Transverse colon (tissue), 4 donors: Measurements from ENCODE around the gene OAS2. TPM values are rescaled to one million over a fixed set of nuclear protein-coding genes. Genes with fewer than 3 reads are reported as not detected.

ENCODE experiments used
- DNase-seq: peaks from one replicate; pipeline ENCODE4 v3.0.0-alpha.2; 2019
- H3K27ac ChIP-seq, 4 donors: fragments of 200-600 bp; sonication (generic); 2 replicates each; pipeline ENCODE4 v1.5.1; 2016 to 2018; ENCODE audit warnings: inconsistent platforms in 4 of 4
- H3K27me3 ChIP-seq: fragments of 200-600 bp; sonication (generic); 2 replicates; pipeline ENCODE4 v1.5.1; 2017; ENCODE audit warnings: inconsistent platforms
- H3K36me3 ChIP-seq, 4 donors: fragments of 200-600 bp; sonication (generic); 2 replicates each; pipeline ENCODE4 v1.5.1; 2017 to 2019; ENCODE audit warnings: inconsistent platforms in 4 of 4
- H3K4me1 ChIP-seq, 4 donors: fragments of 200-600 bp; sonication (generic); 2 replicates each; pipeline ENCODE4 v1.5.1; 2017 to 2020; ENCODE audit warnings: inconsistent platforms in 4 of 4
- H3K4me3 ChIP-seq, 4 donors: fragments of 200-600 bp; sonication (generic); 1 replicate in 1 of 4; 2 replicates in 3 of 4; pipeline versions ENCODE4 v1.5.1 to v1.6.1; 2017 to 2019; ENCODE audit warnings: inconsistent platforms in 4 of 4
- H3K9me3 ChIP-seq, 2 donors: fragments of 200-600 bp; sonication (generic); 2 replicates each; pipeline ENCODE4 v1.5.1; 2017 to 2019; ENCODE audit warnings: inconsistent platforms in 2 of 2
- CTCF ChIP-seq, 5 experiments: fragments of 200-600 bp in 3 of 5; fragments of 450-650 bp in 2 of 5; sonication (generic) in 3 of 5; IDR thresholded peaks; 1 replicate in 2 of 5; 2 replicates in 3 of 5; pipeline ENCODE4 v1.5.1; 2016 to 2017; ENCODE audit warnings: antibody characterized with exemption in 5 of 5, inconsistent platforms in 3 of 5, mild to moderate bottlenecking in 2 of 5, moderate library complexity in 1 of 5
- EP300 ChIP-seq: sonication (generic); formaldehyde crosslinking; IDR thresholded peaks from one replicate; pipeline ENCODE4 v1.6.1; 2017; ENCODE audit warnings: antibody characterized with exemption, low read depth
- POLR2A ChIP-seq: fragments of 450-650 bp; IDR thresholded peaks from one replicate; pipeline ENCODE4 v1.6.1; 2016; ENCODE audit warnings: antibody characterized with exemption, mild to moderate bottlenecking, moderate library complexity
- POLR2AphosphoS5 ChIP-seq, 3 donors: sonication (generic); formaldehyde crosslinking; IDR thresholded peaks; one replicate each; pipeline ENCODE4 v1.6.1; 2016; ENCODE audit warnings: antibody characterized with exemption in 3 of 3
- WGBS, 2 donors: methylation state at CpG; one replicate each; pipeline ENCODE4 v1.1.5; 2018; ENCODE audit warnings: low coverage in 1 of 2; 5-methylcytosine and 5-hydroxymethylcytosine counted together
- in situ Hi-C, 4 donors: fragments of 200-750 bp; cut with MboI; loops; one replicate each; pipeline versions ENCODE4 v1.15.0 to v1.15.1; 2017; ENCODE audit warnings: low sequenced_read_pairs in 3 of 4, low pct_ligation_motif_present in 1 of 4, low pct_unique_long_range_greater_than_20kb in 1 of 4
- intact Hi-C: fragments of 100-400 bp; cut with DNase I; formaldehyde crosslinking; loops from one replicate; pipeline ENCODE4 v1.15.1; 2023; ENCODE audit warnings: low total_unique reads
- total RNA-seq, 4 donors: library from RNA; depleted of rRNA; stranded (reverse); fragments of >200 nt; gene quantifications; one replicate each; pipeline ENCODE4 v1.1.0, GENCODE V29; 2016

The OAS2 gene
- total RNA-seq, 4 donors from 2014 or later, result 2.0 to 5.1 (median 3.5) TPM

DNA sequence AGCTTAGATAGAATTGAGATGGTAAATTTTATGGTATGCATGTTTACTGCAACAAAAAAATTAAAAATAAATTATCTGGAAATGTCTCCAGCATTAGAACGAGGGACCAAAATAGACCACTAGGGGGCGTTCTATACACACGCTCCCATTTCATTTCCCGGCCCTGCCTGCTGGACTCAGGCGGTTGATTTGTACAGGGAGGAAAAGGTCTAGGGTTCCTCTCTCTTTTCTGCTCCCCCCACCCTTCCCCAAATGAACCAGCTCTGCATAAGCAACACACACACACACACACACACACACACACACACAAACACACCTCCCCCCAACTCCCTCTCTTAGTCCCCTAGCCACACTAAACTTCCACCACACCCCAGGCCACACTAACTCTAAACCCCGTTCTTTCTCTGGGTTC lies 70.4 kb downstream of the OAS2 start:
- in situ Hi-C loops, result loop anchor here in 3 of 4 donors (5.0 to 10.0 kb wide), 3 partner anchors 46 to 129 kb away; no protein-coding TSS in a partner anchor
- Histone ChIP-seq H3K36me3 (no peaks in the 10 kb centered on the region), H3K27me3 (peaks cover 5% of the 10 kb centered on the region), H3K27ac (no peak overlapping the region), H3K4me3 (no peak overlapping the region), H3K4me1 (no peaks in the 10 kb centered on the region), H3K9me3 (no peaks in the 10 kb centered on the region)
- 0 to 8% methylated on average over 6 of the region's 6 CpGs for WGBS, 2 donors
- intact Hi-C loops, result no loop called here
- TF ChIP-seq POLR2AphosphoS5 (IDR thresholded peaks at IDR 0.05) (no peak), CTCF (IDR thresholded peaks at IDR 0.05) (peak; percentile 82 to 90 (median 83)), EP300 (no peak), POLR2A (no peak)
- peak; percentile 59 for DNase-seq

- no peaks in the 10 kb centered on the region for H3K4me1 ChIP-seq
- in situ Hi-C loops (loop anchor here in 3 of 4 donors (5.0 to 10.0 kb wide), 3 partner anchors 45 to 127 kb away; no protein-coding TSS in a partner anchor), intact Hi-C loops (loop anchor here (10.0 kb wide), 1 partner anchor 115 kb away; no protein-coding TSS in a partner anchor)
- TF ChIP-seq POLR2A (no peak), CTCF (IDR thresholded peaks at IDR 0.05) (peak in 3 of 5 experiments; percentile 14 to 19 (median 14)), POLR2AphosphoS5 (IDR thresholded peaks at IDR 0.05) (no peak)
- peak; percentile 33 for DNase-seq
- no peaks in the 10 kb centered on the region for H3K36me3 ChIP-seq
- H3K4me3 ChIP-seq, result no peak overlapping the region
- WGBS, 2 donors, result 40% methylated on average over 11 of the region's 11 CpGs; no CpG with 5 or more reads in 1 of the 2 donors
- H3K27me3 ChIP-seq, result peaks cover 13% of the 10 kb centered on the region
- no peaks in the 10 kb centered on the region for H3K9me3 ChIP-seq
- no peak overlapping the region for H3K27ac ChIP-seq
Observed at GRCh38 chr12:113049976-113050742, 71.8 kb downstream of the OAS2 start.

GRCh38 chr12:113050795-113051194 lies 72.5 kb downstream of the OAS2 start:
- Histone ChIP-seq H3K27me3 (peaks cover 20% of the 10 kb centered on the region), H3K27ac (no peak overlapping the region), H3K36me3 (no peaks in the 10 kb centered on the region), H3K4me3 (no peak overlapping the region), H3K9me3 (no peaks in the 10 kb centered on the region), H3K4me1 (no peaks in the 10 kb centered on the region)
- DNase-seq, result no peak
- TF ChIP-seq POLR2A (no peak), CTCF (IDR thresholded peaks at IDR 0.05) (no peak), POLR2AphosphoS5 (IDR thresholded peaks at IDR 0.05) (no peak), EP300 (no peak)
- intact Hi-C loops (loop anchor here (10.0 kb wide), 1 partner anchor 114 kb away; no protein-coding TSS in a partner anchor), in situ Hi-C loops (no loop called here)
- WGBS, 2 donors, result 70 to 73% methylated on average over 2 to 7 of the region's 7 CpGs

DNA sequence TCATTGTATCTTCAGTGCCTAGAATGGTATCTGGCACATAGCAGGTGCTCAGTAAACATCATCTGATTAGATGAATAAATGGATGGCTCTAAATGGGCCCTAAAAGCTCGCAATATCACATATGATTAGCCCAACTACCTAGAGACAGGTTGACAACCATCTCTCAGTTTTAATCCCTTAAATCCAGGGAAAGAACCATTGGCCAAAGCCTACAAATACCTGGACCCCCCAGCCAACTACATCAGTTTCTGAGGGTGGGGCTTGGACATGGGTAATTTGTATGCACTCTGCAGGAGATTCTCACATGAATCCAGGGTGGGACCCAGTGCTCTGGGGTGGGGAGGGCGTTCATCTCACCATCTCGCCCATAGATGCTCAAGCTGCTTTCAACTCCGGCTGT lies 73.4 kb downstream of the OAS2 start:
- WGBS, 2 donors, result 83 to 87% methylated on average over 1 to 4 of the region's 4 CpGs
- in situ Hi-C loops (no loop called here), intact Hi-C loops (loop anchor here (10.0 kb wide), 1 partner anchor 113 kb away; no protein-coding TSS in a partner anchor)
- no peak for TF ChIP-seq POLR2AphosphoS5 (IDR thresholded peaks at IDR 0.05)
- no peak for TF ChIP-seq CTCF (IDR thresholded peaks at IDR 0.05)
- no peak for TF ChIP-seq POLR2A
- no peak for TF ChIP-seq EP300
- H3K36me3 ChIP-seq, result no peaks in the 10 kb centered on the region
- no peaks in the 10 kb centered on the region for H3K9me3 ChIP-seq
- DNase-seq, result no peak
- H3K4me1 ChIP-seq, result peaks cover 0 to 6% (median 4%) of the 10 kb centered on the region in 4 donors
- H3K4me3 ChIP-seq, result no peak overlapping the region
- H3K27ac ChIP-seq, result no peak overlapping the region
- peaks cover 29% of the 10 kb centered on the region for H3K27me3 ChIP-seq
